H1 (cell line): ENCODE results near the gene ZBTB16. TPM values are rescaled to one million over a fixed set of nuclear protein-coding genes. Genes with fewer than 3 reads are reported as not detected.

Source experiments
- CEBPB ChIP-seq: IDR thresholded peaks from 2 replicates; pipeline ENCODE4 v1.6.1; 2012; ENCODE audit warnings: low read depth, low read length
- HDAC6 ChIP-seq: IDR thresholded peaks from one replicate; pipeline ENCODE4 v1.7.1; 2012; ENCODE audit warnings: low read depth, mild to moderate bottlenecking, inconsistent platforms, low read length, moderate library complexity
- JUN ChIP-seq: IDR thresholded peaks from 2 replicates; pipeline ENCODE4 v1.6.1; 2011; ENCODE audit warnings: low read depth, mild to moderate bottlenecking, improper control_type of control experiment, low read length
- KDM1A ChIP-seq: fragments of 200-600, 300-600 bp; sonication (generic); IDR thresholded peaks from 2 replicates; pipeline ENCODE4 v1.7.1; 2016; ENCODE audit warnings: mild to moderate bottlenecking, low read length, borderline replicate concordance
- RXRA ChIP-seq: IDR thresholded peaks from 2 replicates; pipeline ENCODE4 v1.6.1; 2011; ENCODE audit warnings: low read depth, mild to moderate bottlenecking, low read length, moderate library complexity; ENCODE audit not compliant: insufficient read depth
- TAF7 ChIP-seq: optimal IDR thresholded peaks from 2 replicates; pipeline ENCODE3; 2011; ENCODE audit warnings: low read depth, mild to moderate bottlenecking, inconsistent platforms, low read length, moderate library complexity, borderline replicate concordance
- polyA plus RNA-seq, 7 experiments: library from polyadenylated mRNA; depleted of rRNA in 3 of 7; stranded (reverse) in 5 of 7; unstranded in 2 of 7; fragments of >200 nt in 5 of 7; fragments of 200-250 nt in 2 of 7; gene quantifications; 1 replicate in 5 of 7; 2 replicates in 1 of 7; 4 replicates in 1 of 7; pipeline versions ENCODE4 v1.2.1 to v1.2.3, GENCODE V29; 2011 to 2013; ENCODE audit warnings: missing spikeins in 2 of 7, mixed read lengths in 2 of 7
- total RNA-seq: library from RNA; stranded (reverse); fragmentation: NEBNext Ultra II Directional; extraction: Animal tissue kit (Norgen Biotek cat#: 25700); gene quantifications from 2 replicates; pipeline ENCODE4 v1.2.1, GENCODE V29; 2021

ZBTB16 gene
- total and polyA plus RNA-seq, 2 of the 8 experiments (the other 6 are each of a cell fraction or from before 2014, with no cell fraction given), result 0.12 to 0.61 TPM

GRCh38 chr11:114287154-114287553 is 227.6 kb downstream of the ZBTB16 start (continued):
- no peak for TF ChIP-seq JUN
- TF ChIP-seq TAF7, result no peak
- no peak for TF ChIP-seq HDAC6
- no peak for TF ChIP-seq RXRA
- TF ChIP-seq KDM1A, result no peak
- TF ChIP-seq CEBPB, result no peak
